ENCODE data around the gene ADGRE3.
"Not testable (repeated sequence)": the region's sequence is repeated elsewhere in the genome, so short reads cannot be mapped to it uniquely, and the experiment has no call there.

The ADGRE3 gene

DNA sequence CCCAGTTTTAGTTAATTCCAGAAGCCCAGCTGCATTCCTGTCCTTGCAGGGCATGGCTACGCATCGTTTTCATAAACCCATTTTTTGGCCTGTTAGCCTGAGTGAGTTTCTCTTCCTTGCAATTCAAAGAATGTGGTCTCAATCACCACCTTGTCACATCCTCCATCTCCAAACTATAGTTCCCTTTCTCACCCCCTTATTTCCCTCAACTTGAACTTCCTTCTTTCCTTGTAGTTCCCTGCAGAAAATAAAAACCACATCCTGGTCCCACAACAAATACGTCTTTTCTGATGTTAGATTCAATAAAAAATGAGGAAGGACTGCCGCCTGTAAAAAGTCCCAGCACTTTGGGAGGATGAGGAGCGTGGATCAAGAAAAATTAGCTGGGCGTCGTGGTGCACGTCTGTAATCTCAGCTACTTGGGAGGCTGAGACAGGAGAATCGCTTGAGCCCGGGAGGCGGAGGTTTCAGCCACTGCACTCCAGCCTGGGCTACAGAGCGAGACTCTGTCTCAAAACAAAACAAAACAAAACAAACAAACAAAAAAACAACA is 13.2 kb downstream of the ADGRE3 start:
- no peak for DNase-seq

DNA sequence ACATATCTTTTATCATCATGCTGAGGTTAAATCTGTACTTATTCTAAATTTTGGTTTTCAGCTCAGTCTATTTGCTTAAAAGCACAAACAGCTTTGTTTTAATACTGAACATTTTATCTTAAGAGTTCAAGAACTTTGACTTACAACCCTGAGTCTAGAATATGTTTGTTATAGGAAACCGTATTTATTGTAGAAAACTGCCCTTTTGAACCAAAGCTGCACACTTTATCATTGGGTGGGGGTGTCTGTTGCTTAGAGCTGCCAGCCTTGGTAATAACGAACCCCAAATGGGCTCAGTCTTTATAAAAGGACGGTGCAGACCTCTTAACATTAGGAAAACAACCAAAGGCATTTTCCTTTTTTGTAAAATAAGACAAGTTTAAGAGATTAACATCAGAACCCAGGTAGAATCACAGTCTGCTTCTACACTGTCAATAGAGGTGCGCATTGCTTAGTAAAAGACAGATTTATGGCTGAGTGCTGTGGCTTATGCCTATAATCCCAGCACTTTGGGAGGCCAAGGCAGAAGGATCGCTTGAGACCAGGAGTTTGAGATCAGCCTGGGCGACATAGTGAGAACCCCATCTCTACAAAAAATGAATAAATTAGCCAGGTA is 14.7 kb downstream of the ADGRE3 start:
- no peak for DNase-seq

DNA sequence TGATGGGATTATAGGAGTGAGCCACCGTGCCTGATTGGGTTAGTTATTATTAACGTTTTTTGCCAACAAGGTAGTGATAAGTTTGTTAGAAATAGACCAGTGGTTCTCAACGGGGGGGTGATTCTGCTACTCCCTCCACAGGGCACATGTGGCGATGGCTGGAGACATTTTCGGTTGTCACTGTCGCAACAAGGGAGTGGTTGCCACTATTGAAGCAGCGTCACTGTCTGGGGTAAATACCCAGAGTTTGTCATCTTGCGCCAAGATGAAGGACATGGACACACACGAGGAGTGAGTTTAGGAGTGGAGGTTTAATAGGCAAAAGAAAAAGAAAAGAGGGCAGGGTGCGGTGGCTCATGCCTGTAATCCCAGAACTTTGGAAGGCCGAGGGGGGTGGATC is 18.9 kb downstream of the ADGRE3 start:
- DNase-seq, result no peak

DNA sequence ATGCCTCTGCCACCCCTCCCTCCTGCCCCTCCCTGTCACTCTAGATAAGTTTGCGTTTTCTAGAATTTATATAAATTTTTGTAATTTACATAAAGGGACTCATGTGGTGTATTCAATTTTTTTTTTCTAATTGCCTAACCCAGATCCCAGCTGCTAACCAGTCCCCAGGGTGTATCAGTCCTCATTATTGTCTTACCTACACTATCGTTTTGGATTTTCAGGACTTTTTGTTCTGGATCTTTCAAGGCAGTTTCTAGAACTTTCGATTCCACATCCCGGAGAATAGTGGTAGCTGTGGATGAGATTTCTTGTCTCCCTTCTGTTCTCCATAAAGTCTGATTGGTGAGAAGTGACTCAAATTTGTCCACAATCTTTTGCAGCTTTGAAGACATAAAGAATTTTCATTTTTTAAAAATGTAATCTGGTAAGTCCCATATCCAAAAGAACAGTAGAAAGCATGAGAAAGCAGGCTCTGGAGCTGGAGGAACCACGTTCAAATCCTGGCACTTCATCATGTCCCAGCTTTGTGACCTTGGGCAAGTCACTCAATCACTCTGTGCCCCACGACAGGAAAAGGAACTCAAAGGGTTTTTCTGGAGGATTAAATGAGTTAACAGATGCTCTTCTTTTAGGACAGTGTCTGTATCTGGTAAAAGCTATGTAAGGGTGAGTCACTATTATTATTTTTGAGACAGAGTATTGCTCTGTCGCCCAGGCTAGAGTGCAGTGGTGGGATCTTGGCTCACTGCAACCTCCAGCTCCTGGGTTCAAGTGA is 19.7 kb downstream of the ADGRE3 start:
- DNase-seq, result no peak

DNA sequence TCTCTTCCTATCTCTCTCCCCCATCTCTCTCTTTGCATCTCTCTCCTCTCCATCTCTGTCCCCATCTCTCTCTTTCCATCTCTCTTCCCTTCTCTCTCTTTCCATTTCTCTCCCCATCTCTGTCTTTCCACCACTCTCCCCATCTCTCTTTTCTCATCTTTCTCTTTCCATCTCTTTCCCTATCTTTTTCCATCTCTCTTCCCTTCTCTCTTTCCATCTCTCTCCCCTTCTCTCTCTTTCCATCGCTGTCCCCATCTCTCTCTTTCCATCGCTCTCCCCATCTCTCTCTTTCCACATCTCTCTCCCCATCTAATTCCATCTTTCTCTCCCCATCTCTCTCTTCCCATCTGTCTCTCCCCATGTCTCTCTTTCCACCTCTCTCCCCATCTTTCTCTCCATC is 24.5 kb downstream of the ADGRE3 start:
- DNase-seq, result no peak

DNA sequence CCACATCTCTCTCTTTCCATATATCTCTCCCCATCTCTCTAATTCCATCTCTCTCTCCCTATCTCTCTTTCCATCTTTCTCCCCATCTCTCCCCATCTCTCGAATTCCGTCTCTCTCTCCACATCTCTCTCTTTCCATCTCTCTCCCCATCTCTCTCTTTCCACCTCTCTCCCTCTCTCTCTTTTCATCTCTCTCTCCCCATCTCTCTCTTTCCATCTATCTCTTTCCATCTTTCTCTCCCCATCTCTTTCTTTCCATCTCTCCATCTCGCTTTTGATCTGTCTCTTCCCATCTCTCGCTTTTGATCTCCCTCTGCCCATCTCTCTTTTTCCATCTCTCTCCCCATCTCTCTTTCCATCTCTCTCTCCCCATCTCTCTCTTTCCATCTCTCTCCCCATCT is 25.6 kb downstream of the ADGRE3 start:
- no peak for DNase-seq

DNA sequence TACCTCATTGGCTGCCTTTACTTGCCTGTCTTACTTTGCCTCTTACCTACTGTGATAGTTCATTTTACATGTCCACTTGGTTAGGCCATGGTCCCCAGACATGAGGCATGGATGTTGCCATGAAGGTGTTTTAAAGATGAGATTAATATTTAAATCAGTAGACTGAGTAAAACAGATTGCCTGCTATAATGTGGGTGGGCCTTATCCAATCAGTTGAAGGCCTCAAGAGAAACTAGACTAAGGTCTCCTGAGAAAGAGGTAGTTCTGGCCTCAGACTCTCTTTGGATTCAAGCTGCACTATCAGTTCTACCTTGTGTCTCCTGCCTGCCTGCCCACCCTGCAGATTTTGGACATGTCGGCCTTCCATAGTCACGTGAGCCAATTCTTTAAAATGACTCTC is 26.1 kb downstream of the ADGRE3 start:
- no peak for DNase-seq

DNA sequence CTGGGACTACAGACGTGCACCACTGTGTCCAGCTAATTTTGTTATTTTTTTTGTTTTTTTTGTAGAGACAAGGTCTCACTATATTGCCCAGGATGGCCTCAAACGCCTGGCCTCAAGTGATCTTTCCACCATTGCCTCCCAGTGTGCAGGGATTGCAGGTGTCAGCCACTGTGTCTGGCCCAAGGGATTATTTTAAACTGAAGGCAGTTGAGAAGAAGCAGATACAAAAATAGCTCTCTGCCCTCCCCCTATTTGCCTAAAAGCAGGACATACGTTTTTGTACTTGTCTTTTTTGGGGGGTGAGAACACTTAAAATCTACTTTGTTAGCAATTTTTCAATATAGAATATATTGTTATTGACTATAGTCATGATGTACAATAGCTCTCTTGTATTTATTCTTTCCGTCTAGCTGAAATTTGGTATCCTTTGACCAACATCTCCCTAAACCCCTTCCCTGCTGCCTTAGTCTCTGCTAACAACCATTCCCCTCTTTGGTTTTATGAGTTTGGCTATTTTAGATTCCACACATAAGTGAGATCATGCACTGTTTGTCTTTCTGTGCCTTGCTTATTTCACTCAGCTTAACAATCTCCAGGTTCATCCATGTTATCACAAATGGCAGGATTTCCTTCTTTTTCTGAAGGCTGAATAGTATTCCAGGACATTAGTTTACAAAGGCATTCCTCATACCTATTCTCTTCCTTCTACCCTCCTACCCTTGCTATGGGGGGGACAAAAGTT is 34.9 kb downstream of the ADGRE3 start:
- DNase-seq, result no peak

DNA sequence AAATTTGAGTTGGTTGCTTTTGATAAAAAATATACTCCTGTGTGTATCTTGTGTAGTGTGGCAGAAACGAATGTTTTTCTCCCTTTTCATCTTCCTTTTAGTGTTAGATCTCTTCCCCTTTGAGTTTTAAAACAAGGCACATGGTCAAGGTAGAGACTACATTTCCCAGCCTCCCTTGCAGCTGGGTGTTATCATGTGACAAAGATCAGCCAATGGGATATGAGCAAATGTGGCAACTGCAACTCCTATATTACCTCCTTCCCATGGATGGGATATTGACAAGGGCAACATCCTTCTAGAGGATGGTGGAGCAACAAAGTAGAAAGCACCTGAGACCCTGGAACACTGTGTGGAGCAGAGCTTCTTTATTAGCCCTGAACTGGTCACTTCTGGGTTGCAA is 42.4 kb downstream of the ADGRE3 start:
- DNase-seq, result no peak

DNA sequence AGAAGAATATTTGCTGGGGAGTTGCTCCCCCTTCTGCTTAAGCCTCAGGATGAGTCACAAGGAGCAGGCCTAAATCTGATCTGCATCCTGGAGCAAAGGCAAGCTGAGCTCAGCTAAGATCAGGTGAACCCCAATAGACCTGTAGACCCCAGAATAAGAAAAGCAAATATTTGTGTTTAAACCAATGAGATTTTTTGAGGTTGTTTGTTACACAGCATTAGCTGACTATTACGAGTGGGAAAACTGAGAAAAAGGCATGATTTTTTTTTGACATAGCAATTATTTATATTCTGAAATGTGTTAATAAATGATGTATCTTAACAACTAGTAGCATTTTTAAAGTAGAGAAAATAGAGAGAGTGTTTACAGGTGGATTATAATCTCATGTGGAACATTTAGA is 45.1 kb downstream of the ADGRE3 start:
- no peak for DNase-seq

DNA sequence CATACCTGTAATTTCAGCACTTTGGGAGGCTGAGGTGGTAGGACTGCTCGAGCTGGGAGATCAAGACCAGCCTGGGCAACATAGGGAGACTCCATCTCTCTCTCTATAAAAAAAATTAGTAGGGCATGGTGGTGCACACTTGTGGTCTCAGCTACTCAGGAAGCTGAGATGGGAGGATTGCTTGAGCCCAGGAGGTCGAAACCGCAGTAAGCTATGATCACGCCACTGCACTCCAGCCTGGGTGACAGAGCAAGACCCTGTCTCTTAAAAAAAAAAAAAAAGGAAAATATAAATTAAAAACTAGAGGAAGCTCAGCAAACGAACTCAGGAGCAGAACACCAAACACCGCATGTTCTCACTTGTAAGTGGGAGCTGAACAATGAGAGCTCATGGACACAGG is 50.2 kb downstream of the ADGRE3 start:
- DNase-seq, result not testable (repeated sequence)

DNA sequence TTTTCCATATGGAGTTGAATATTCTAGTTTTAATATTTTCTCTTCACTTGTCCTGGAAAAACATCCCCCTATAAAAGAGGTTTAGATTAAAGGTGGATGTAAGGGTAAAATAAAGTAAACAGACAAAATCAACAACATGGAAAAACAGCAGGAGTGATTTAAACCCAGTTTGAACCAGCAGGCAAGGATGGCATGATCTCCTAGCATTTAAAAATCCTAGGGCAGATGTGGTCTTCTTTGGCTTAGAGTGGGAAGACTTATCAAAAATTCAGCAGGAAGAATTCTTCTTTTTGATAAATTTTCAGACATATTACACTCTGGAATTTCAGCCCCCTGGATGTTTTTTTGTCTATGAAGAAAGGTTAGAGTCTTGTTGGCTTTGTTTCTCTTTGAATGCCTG is 55.2 kb downstream of the ADGRE3 start:
- DNase-seq, result no peak

DNA sequence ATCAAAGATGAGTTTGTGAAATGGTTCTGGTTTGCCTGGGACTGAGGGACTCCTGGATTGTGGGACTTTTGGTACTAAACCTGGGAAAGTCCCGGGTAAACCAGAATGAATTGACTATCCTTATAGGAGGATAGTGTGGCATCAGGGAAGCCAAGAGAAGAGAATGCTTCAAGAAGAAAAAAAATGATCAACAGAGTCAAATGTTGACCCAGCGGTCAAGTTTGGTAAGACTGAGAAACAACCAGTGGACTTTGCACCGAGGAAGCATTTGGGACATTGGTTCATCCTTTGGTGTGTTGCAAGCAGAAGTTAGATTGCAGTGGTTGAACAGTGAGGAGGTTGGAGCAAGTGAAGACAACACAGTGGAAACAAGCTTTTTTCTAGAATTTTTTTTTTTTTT is 58.2 kb downstream of the ADGRE3 start:
- no peak for DNase-seq

DNA sequence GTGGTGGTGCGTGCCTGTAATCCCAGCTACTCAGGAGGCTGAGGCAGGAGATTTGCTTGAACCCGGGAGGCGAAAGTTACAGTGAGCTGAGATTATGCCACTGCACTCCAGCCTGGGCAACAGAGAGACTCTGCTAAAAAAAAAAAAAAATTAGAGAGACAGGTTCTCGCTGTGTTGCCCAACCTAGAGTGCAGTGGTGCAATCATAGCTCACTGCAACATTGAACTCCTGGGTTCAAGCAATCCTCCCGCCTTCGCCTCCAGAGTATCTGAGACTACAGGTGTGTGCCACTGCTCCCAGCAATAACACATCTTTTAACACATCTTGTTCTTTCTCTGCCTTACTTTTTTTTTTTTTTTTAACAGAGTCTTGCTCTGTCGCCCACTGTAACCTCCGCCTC is 59.0 kb downstream of the ADGRE3 start:
- DNase-seq, result no peak

DNA sequence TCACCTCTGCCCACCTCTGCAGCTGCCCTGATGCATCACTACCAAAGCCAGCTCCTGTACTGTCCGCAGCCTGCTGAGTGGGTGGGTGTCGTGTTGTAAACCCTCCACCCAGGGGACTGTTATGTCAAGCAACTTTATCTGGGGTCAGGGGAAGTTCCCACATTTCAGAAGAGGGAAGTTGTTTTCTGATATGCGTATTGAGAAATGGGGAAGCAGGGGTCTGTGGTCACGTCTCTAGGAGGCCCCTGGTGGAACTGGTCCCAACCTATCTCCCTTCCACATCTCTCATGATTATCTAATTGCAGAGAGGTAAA is 60.6 kb downstream of the ADGRE3 start:
- DNase-seq, result peak; percentile 25

DNA sequence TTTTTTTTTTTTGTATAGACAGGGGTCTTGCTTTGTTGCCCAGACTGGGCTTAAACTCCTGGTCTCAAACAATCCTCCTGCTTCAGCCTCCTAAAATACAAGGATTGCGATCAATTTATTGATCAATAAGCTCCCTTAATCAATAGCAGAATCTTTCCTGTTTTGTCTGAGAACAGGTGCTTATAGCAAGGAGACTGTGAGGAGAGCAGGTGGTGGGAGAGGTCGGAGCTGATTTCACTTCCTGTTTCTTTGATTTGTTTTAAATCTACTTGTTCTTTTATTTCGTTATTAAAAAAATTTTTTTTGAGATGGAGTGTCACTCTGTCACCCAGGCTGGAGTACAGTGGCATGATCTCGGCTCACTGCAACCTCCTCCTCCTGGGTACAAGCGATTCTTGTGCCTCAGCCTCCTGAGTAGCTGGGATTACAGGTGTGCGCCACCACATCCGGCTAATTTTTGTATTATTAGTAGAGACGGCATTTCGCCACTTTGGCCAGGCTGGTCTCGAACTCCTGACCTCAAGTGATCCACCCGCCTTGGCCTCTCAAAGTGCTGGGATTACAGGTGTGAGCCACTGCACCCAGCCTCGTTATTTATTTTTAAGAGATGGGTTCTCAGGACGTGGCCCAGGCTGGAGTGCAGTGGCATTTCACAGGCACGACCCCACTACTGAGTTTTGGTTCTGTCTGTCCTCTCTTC is 61.1 kb downstream of the ADGRE3 start:
- not testable (repeated sequence) for DNase-seq

DNA sequence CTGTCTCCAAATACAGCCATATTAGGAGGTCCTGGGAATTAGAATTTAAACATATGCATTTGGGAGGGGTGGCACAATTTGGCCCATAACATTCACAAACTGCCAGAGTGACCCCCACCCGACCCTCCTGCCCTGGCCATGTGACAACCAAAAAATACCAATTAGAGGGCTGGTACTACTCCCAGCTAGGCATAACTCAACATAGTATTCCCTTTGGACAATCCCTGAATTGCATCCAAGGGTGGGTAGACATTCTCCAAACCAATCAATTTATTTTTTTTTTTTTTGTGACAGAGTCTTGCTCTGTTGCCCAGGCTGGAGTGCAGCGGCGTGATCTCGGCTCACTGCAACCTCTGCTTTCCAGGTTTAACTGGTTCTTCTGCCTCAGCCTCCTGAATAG is 62.0 kb downstream of the ADGRE3 start:
- DNase-seq, result no peak

DNA sequence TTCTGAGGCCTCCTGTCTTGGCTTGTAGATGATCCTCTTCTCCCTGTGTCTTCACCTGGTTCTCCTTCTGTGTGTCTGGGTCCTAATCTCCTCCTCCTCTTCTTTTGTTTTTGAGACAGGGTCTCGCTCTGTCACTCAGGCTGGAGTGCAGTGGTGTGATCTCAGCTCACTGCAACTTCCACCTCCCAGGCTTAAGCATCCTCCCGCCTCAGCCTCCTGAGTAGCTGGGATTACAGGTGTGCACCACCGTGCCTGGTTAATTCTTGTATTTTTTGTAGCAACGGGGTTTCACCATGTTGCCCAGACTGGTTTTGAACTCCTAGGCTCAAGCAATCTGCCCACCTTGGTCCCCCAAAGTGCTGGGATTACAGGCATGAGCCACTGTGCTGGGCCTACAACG is 62.4 kb downstream of the ADGRE3 start:
- not testable (repeated sequence) for DNase-seq

DNA sequence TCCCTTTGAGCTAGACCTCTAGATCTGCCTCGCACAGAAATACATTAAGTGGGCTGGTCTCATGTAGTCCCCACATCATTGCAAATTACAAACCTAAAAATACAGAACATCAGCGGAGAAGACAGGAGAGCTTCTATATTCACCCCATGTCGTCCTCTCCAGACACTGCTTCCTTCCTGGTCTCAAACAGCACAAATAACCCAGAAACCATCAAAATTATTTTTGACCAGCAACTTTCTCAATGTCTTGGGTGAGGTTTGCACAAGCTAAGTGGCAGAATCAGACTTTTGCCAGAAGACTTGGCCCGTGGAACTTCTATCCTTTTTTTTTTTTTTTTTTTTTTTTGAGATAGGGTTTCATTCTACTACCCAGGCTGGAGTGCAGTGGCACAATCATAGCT is 63.6 kb downstream of the ADGRE3 start:
- no peak for DNase-seq

DNA sequence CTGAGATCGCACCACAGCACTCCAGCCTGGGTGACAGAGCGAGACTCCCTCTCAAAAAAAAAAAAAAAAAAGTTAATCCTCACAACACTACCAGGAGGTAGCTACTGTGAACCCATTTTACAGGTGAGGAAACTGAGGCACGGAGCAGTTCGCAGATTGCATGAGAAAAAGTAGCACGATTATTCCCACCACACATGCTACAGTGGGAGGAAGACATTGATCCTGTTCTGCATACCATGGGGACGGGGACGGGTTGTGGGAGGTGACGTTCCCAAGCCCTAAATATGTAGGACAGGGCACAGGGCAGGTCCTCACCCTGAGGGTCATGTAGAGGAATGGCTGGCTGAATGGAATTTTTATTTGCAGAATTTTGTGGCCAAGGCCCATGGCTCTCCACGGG is 68.0 kb downstream of the ADGRE3 start:
- no peak for DNase-seq

DNA sequence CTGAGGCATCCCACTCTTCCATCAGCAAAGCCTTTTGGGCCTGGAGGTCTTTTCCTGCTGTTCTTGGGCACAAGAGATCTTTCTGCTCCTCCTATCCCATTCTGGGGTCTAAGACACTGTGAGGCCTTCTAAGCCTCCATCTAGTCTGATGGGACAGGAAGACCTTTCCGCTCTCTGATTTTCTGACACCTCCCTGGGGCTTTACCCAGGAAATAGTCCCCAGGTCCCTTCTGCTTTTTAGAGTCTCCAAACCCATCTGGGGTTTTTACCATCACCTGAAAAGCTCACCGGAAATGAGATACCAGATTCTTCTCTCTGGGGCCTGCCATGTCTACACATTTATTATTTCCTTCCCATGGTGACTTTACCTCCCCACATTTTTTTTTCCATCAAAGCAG is 70.7 kb downstream of the ADGRE3 start:
- no peak for DNase-seq

DNA sequence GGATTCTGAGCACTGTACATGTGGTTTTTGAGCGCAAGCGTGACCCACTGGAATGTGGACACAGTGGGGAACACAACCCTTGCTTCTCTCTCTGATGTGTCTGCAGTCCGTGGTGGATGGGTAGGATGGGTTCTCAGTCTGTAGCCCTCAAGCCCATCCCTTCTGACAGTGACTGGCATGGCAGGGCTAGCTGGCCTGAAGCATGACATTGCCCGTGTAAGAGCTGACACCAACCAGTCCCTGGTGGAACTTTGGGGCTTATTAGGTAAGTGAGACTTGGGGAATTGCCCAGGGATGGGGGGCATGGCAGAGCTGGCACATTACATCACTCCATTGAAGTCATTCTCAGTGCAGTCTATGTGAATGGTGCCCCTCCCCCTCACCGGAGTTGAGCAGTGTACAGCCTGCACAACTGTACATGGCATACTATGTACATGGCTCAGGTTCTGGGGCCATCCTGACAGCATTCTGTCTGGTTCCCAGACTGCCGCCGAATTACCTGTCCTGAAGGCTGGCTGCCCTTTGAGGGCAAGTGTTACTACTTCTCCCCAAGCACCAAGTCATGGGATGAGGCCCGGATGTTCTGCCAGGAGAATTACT is 75.0 kb downstream of the ADGRE3 start:
- no peak for DNase-seq

DNA sequence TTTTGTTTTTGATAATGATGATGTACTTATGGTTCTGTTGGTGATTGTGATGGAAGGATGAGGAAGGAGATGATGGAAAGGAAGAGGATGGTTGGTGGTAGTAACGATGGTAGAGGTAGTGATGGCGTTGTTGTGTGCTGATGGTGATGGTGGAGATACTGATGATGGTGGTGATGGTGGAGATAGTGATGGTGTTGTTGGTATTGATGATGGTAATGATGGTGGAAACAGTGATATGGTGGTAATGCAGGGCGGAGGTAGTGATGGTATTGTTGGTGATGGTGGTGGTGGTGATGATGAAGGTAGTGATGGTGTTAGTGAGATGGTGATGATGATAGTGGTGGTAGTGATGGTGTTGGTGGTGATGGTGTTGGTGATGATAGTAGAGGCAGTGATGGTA is 79.1 kb downstream of the ADGRE3 start:
- no peak for DNase-seq
